Retinal pigment epithelial cell (primary cell): ENCODE measurements around the gene DCP1A.

Experiments used
- DNase-seq: peaks from one replicate; pipeline ENCODE4 v3.0.0-alpha.2; 2010; ENCODE audit warnings: low read depth
- H3K4me3 ChIP-seq: 2 replicates; pipeline ENCODE4 v1.5.1; 2011; ENCODE audit warnings: mild to moderate bottlenecking, low read length, control low read depth, moderate library complexity
- TF ChIP-seq, protein P1 (sequence below): conservative IDR thresholded peaks from 2 replicates; pipeline ENCODE4 v1.5.1; 2011; ENCODE audit warnings: low read depth, low read length, control low read depth, inconsistent platforms

The DCP1A gene

DNA sequence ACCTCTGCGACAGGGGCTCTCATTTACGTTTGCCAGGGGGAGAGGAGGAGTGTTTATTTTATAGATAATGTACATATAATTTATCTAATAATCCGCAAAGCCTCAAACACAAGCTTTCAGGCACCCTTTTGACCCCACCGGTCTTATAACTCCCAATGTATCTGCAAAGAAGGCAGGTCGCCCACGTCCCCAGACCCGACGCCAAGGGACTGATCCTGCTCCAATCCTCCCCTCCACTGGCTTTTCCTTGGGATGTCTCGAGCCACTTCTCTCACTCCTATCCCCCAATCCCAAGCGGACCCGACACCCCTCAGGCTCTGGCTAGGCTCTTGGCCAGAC, 452 bp downstream of the DCP1A start:
- TF ChIP-seq, protein P1, sequence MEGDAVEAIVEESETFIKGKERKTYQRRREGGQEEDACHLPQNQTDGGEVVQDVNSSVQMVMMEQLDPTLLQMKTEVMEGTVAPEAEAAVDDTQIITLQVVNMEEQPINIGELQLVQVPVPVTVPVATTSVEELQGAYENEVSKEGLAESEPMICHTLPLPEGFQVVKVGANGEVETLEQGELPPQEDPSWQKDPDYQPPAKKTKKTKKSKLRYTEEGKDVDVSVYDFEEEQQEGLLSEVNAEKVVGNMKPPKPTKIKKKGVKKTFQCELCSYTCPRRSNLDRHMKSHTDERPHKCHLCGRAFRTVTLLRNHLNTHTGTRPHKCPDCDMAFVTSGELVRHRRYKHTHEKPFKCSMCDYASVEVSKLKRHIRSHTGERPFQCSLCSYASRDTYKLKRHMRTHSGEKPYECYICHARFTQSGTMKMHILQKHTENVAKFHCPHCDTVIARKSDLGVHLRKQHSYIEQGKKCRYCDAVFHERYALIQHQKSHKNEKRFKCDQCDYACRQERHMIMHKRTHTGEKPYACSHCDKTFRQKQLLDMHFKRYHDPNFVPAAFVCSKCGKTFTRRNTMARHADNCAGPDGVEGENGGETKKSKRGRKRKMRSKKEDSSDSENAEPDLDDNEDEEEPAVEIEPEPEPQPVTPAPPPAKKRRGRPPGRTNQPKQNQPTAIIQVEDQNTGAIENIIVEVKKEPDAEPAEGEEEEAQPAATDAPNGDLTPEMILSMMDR, result no peak
- DNase-seq, result no peak
- peak overlapping the region; percentile 98 for H3K4me3 ChIP-seq

DNA sequence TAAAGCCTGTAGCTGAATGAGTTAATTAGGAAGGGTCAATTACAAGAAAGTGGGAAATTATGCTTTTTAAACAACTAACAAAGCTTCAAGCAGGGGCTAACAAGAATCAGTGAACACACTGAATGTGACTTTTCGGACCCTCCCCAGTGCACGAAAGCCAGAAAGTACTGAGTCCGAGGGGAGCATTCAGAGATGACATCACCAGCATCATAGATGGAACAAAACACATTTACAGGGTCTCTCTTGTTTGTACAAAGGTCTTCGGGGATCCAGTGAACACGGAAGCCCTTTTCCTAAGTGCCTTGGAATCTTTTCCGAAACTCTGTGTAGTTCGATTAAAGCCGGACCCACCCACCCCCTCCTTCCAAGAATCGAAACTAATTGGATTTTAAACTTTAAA, 829 bp downstream of the DCP1A start:
- TF ChIP-seq, protein P1, result no peak
- H3K4me3 ChIP-seq, result peak overlapping the region; percentile 98
- DNase-seq, result no peak

DNA sequence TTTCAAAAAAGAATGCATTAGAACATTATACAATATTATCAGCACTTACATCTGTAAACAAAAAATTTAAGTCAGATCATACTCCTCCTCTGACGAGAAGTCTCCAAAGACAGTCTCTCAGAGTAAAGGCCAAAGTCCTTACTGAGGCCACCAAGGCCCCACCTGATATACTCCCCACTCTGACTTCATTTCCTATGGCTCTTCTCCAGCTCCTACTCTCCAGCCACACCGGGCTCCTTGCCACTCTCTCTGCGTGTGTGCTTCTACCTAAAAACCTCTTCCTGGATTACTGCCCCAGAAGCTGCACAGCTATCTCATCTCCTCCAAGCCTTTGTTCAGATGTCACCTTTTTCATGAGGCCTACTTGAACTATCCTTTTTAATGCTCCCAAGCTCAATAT, 5.0 kb downstream of the DCP1A start:
- TF ChIP-seq, protein P1, result no peak
- no peak for DNase-seq
- H3K4me3 ChIP-seq, result no peak overlapping the region

DNA sequence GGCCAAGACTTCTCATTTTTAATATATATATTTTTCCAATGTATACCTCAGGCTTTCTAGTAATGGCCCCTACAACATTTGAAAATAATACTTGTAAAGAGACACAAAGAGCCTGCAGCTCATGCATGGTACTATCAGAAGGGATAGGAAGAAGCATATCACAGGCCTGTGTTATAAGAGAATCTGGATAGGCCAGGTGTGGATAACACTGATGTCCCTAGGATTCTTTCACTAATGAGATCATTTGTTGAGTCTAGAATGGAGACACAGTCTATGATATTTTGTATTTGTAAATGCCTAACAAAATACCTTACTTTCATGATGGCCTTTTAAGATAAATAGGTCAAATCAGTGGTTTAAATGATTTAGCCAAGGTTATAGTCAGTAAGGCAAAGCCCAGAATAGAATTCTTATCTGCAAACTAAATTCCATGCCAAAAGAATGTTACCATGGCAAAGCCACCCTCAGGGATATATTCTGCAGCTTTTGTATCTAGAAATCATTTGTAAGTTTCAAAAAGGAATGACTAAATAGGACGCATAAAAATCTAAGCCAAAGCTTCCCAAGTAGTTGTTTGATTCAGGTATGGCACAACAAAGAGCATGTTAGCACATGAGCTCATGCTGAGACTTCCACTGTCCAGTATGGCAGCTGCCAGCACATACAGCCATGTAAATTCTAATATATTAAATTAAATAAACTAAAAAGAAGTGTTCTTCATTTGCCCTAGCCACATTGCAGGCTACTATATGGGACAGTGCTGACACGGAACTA, 10.0 kb downstream of the DCP1A start:
- TF ChIP-seq, protein P1, result no peak
- DNase-seq, result no peak
- no peak overlapping the region for H3K4me3 ChIP-seq

DNA sequence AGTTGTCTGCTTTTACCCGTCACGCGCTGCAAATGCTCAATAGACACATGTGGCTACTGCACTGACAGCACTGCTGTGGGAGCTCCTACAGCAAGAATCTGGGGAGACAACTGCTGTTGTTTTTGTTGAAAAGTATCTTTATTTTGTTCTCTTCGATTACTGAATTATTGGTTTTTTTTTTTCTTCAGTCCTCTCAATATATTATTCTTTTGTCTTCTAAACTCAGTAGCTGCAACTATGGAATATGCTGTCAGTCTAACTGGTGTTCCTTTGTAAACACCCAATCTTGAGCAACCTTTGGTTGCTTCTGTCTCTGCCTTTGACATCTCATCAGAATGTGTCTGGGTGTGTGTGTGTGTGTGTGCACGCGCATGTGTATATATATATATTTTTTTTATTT, 12.6 kb downstream of the DCP1A start:
- TF ChIP-seq, protein P1, result no peak
- no peak overlapping the region for H3K4me3 ChIP-seq
- DNase-seq, result no peak

DNA sequence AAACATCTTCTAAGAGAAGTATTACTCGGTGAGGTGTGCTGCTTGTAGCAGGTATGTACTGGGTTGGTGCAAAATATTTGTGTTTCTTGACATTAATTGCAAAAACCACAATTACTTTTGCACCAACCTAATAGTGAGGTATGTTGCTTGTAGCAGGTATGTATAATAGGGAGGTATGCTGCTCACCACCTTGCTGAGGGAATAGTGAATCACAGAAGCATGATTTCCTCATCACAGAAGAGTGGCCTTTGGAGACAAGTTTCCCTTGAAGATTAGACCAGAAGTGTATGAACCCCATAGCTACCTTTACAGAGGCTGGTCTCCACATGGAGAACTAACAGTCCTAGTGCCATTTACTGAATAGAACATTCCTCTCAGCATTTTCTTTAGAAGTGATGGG, 15.5 kb downstream of the DCP1A start:
- no peak for DNase-seq
- no peak overlapping the region for H3K4me3 ChIP-seq

DNA sequence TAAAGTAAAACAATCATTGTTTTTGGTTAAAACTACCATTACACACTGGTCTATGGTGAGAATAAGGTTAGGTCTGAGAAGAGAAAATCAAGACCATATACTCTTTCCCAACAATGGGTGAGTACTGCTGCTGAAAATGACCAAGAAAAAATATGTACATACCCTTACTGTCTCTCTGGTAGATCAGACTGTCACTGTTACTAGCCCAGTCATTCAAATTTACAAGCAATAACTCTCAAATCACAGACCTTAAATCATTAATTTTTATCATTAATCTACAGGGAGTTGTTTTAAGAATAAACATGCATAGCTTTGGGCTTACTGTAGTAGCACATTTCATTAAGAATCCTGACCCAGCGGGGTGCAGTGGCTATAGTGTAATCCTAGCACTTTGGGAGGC, 17.4 kb downstream of the DCP1A start:
- TF ChIP-seq, protein P1, result no peak
- no peak overlapping the region for H3K4me3 ChIP-seq
- no peak for DNase-seq

More for the DNA sequence above, 15.5 kb downstream of the DCP1A start:
- TF ChIP-seq, protein P1, result no peak
